Prostate gland (tissue), 2 donors: ENCODE data around the gene PGBD5.

Source experiments
- CTCF ChIP-seq, 4 experiments: fragments of 200-600 bp in 2 of 4; fragments of 450-650 bp in 2 of 4; sonication (generic) in 2 of 4; IDR thresholded peaks; 1 replicate in 3 of 4; 2 replicates in 1 of 4; pipeline ENCODE4 v1.5.1; 2016 to 2019; ENCODE audit warnings: antibody characterized with exemption in 4 of 4, mild to moderate bottlenecking in 2 of 4, moderate library complexity in 2 of 4
- POLR2A ChIP-seq: fragments of 450-650 bp; IDR thresholded peaks from one replicate; pipeline ENCODE4 v1.6.1; 2016; ENCODE audit warnings: antibody characterized with exemption, mild to moderate bottlenecking
- POLR2AphosphoS5 ChIP-seq: sonication (generic); formaldehyde crosslinking; IDR thresholded peaks from one replicate; pipeline ENCODE4 v1.6.1; 2017; ENCODE audit warnings: antibody characterized with exemption

- TF ChIP-seq POLR2AphosphoS5 (no peak), CTCF (IDR thresholded peaks at IDR 0.05) (no peak), POLR2A (no peak)
Measured at GRCh38 chr1:230414694-230415093, 11.4 kb downstream of the PGBD5 start.
